IPS-18c (cell line): ENCODE measurements around the gene ZNF646.

Source experiments
- H3K4me3 ChIP-seq: 2 replicates; pipeline ENCODE4 v1.7.0; 2013; ENCODE audit warnings: low read depth, mild to moderate bottlenecking, low read length, moderate library complexity; ENCODE audit not compliant: insufficient read depth
- H3K9me3 ChIP-seq: one replicate; pipeline ENCODE4 v1.6.1; 2013; ENCODE audit warnings: mild to moderate bottlenecking, low read length, moderate library complexity; ENCODE audit not compliant: control insufficient read depth, insufficient read depth

The ZNF646 gene

DNA sequence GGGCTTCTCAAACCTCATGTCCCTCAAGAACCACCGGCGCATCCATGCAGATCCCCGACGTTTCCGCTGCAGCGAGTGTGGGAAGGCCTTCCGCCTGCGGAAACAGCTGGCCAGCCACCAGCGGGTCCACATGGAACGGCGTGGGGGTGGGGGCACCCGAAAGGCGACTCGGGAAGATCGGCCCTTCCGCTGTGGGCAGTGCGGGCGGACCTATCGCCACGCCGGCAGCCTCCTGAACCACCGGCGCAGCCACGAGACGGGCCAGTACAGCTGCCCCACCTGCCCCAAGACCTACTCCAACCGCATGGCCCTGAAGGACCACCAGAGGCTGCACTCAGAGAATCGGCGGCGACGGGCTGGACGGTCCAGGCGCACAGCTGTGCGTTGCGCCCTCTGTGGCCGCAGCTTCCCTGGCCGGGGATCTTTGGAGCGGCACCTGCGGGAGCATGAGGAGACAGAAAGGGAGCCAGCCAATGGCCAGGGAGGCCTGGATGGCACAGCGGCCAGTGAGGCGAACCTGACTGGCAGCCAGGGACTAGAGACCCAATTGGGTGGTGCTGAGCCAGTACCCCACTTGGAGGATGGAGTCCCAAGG is 5.9 kb downstream of the ZNF646 start:
- Histone ChIP-seq H3K4me3 (no peak overlapping the region), H3K9me3 (no peaks in the 10 kb centered on the region)

DNA sequence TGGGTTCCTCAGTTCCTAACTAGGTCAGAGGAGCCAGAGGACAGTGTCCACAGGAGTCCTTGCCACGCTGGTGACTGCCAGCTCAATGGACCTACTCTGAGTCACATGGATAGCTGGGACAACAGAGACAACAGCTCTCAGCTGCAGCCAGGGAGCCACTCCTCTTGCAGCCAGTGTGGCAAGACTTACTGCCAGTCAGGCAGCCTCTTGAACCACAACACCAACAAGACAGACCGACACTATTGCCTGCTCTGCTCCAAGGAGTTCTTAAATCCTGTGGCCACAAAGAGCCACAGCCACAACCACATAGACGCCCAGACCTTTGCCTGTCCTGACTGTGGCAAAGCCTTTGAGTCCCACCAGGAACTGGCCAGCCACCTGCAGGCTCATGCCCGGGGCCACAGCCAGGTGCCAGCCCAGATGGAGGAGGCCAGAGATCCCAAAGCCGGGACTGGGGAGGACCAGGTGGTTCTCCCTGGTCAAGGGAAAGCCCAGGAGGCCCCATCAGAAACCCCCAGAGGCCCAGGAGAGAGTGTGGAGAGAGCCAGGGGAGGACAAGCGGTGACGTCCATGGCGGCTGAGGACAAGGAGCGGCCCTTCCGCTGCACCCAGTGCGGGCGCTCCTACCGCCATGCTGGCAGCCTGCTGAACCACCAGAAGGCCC is 6.7 kb downstream of the ZNF646 start:
- no peaks in the 10 kb centered on the region for H3K9me3 ChIP-seq
- H3K4me3 ChIP-seq: no peak overlapping the region

DNA sequence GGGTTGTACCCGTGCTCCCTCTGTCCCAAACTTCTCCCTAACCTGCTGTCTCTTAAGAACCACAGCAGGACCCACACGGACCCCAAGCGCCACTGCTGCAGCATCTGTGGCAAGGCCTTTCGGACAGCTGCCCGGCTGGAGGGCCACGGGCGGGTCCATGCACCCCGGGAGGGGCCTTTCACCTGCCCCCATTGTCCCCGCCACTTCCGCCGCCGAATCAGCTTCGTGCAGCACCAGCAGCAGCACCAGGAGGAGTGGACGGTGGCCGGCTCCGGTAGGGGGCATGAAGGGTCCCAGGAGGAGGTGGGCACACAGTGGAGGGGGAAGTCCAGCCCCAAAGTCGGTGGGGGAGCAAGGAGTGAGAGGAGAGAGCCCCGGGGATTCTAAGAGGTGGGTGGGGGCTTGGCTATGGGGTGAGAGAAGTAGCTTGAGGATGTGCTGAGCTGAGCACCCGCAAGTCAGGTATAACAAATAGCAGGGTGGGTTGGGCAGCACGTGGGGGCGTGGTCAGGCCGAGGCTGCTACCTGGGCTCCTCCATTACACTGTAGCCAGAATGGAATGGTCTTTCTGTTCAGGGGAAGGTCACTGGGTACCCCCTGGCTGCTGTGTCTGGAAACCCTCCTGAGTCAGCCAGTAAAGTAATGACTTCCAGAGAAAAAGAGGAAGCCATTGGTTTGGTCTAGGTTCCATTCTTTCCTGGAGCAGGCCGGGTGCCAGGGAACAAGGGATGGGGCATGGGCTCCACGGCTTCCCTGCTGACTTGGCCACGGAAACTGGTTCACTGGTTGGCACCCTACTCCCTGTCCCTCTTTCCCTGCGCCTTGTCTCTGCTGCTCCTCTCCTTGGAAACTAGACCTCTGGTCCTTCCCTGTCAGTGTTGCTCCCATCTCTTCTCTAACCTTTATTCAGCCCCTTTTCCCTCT is 7.5 kb downstream of the ZNF646 start:
- Histone ChIP-seq H3K4me3 (no peak overlapping the region), H3K9me3 (no peaks in the 10 kb centered on the region)

DNA sequence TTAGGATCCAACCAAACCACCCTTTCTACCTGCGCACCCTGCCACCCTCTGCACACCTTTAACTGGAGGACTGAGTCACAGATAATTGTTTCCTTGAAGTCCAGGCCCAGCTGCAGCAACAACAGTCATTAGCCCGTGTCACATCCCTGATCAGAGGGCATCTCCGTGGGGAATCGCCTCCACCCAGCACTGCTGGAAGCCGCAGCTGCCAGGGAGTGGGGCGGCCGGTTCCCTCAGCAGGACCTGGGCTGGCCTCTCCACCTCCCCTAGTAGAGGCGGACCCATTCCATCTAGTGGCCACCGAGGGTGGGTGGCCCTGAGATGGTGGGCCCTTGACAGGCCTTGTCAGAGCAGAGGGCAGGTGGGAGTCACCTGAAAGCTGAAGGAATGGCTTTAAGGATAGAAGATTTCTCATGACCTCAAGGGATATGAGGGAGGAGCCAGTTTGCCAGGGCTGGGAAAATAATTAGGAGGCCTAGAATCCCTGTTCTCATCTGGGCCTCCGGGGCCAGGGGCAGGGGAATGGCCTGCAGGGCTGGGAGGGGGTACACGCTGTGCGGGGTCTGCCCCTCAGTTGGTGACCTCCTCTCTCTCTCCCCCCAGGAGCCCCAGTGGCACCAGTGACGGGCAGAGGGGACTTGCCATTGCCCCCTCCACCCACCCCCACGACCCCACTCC is 8.3 kb downstream of the ZNF646 start:
- Histone ChIP-seq H3K4me3 (no peak overlapping the region), H3K9me3 (no peaks in the 10 kb centered on the region)

DNA sequence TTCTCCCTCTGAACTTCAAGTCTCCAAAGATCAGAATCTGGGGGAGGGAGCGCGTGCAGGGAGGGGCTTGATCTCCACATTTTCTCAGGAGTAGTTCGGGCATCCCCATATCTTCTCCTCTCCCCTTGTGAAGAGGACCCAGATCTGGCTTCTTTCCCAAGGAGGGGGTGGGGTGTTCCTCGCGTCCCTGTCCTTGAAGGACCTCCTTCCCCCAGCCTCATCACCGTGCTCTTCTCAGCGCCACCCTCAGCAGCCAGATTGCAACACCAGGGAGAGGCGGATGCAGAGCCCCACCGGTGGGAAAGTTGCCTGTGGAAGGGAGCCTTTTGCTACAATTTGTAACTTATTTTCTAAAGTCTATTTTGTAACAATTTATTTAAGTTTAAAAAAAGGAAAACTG is 8.9 kb downstream of the ZNF646 start:
- Histone ChIP-seq H3K4me3 (no peak overlapping the region), H3K9me3 (no peaks in the 10 kb centered on the region)

DNA sequence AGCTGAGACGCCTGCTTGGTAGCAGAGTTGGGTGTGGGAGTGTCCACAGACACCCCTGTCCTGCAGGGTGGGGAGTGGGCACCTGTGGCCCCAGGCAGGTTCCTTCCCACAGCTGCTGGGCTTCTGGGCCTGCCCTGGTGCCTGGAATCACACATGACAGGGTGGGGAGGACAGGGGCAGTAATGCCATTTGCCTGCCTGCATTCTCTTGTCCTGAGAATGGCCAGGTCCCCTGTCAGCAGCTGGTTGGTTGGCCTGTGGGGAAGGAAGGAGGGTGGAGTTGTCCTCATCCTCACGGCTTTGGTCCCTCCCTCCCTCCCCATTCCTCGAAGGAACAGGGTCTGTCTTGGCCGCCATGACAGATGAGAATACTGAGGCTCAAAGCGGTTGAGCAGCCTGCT is 9.3 kb downstream of the ZNF646 start:
- Histone ChIP-seq H3K9me3 (no peaks in the 10 kb centered on the region), H3K4me3 (no peak overlapping the region)

DNA sequence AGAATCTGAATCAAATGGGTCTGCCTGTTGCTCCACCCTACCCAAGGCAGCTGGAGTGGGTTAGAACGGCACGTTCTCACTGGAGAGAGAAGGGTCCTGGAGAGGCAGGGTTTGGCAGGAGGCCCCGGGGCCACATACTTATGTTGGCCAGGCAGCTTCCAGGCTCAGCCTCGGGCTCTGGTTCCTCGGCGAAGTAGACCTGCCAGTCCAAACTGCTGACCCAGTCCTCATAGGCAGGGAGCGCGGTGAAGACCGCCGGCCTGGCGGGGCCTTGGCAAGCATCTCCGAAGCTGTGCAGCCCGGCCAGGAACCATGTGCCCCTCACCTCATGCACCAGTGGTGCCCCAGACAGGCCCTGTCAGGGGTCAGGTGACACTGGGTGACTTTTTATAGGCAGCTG is 9.8 kb downstream of the ZNF646 start:
- no peaks in the 10 kb centered on the region for H3K9me3 ChIP-seq
- no peak overlapping the region for H3K4me3 ChIP-seq

DNA sequence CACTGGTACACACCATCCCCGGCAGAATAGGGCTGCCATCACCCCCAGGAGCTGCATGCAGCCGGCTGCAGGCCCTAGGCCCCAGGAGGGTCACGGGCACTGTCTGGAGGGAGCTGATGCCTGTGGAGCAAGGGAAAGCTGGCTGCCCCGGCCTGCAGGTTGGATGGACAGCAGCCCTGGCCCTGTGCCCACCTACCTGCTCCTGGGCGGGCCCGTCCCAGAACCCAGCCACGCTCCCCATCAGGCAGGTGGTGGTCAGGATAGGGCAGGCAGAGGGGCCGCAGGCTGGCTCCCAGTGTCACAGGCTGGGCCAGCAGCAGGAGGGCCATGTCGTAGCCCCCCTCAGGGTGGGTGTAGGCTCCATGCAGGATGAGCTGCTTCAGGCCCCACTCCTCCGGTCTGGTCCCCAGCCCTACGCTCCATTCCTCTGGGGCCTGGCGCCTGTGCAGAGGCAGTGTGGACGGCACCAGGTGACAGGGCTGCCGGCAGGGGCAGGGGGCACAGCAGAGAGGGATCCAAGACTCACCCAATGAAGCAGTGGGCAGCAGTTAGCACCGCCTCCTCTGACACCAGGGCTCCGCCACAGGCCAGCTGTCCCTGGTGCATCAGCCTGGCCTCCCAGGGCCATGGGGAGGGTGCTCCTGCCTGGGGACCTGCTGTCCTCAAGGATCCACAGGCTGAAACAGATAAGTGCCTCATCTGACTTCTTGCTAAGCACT is 10.5 kb downstream of the ZNF646 start:
- no peak overlapping the region for H3K4me3 ChIP-seq
- H3K9me3 ChIP-seq: no peaks in the 10 kb centered on the region

DNA sequence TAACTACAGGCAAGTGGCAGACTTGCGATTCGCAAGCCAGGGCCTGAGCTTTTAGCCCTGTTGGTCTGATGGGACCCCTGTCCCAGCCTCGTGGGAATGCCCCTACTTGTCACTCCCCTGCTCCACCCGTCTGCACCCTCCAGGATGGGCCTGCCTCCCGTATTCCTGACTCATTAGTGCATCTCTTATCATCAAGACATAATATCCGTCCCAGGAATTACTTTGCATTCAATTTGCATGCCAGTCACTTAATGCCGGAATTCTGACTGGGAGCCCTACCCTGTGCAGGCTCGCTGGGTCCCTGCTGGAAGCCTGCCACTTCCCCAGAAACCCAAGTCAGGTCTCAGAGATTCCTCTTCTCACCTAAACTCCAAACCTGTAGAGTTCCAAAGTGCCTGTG is 11.2 kb downstream of the ZNF646 start:
- no peak overlapping the region for H3K4me3 ChIP-seq
- H3K9me3 ChIP-seq: no peaks in the 10 kb centered on the region

DNA sequence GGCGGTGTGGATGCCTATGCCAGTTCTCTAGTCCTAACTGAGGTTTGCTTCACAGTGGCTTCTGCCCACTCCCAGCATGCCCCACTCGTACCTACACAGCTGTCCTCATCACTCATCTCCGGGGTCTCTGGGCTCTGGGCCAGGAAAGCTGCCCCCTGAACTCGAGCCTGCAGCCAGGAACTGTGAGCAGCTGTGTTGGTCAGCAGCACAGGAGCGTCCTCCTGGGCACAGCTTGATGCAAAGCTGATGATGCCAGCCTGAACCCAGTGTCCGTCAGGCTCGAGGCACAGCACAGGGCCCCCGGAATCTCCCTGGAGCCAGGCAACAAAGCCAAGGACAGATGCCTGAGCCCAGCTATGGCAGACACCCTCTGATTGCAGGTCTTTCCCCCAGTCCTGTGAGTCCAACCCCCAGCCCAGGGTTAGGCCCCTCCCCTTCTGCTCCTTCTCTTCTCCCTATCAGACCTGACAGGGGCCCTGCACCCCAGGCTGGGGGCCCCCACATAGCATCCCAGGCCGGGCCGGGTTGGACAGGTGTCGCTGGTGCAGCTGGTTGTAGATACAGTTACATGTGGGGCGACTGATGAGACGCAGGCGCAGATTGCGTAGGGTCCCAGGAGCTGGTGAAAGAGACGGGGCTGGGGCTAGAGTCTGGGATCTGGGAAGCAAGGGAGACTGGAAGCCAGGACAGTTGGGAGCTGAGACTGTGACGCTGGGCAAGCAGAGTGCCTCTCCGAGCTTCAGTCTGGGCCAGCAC is 11.8 kb downstream of the ZNF646 start:
- Histone ChIP-seq H3K9me3 (no peaks in the 10 kb centered on the region), H3K4me3 (no peak overlapping the region)

DNA sequence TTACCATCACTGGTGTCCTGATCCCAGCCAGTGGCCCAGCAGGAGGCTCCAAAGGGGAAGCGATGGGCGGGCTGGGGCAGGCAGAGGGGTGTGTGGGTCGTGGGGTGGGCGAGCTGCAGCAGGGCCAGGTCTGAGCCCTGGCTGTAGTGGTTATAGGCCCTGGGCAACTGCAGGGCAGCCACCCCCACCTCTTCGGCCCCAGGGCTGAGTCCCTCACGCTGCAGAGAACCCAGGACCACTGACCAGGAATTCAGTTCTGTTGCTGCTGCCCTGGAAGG is 12.3 kb downstream of the ZNF646 start:
- no peak overlapping the region for H3K4me3 ChIP-seq

DNA sequence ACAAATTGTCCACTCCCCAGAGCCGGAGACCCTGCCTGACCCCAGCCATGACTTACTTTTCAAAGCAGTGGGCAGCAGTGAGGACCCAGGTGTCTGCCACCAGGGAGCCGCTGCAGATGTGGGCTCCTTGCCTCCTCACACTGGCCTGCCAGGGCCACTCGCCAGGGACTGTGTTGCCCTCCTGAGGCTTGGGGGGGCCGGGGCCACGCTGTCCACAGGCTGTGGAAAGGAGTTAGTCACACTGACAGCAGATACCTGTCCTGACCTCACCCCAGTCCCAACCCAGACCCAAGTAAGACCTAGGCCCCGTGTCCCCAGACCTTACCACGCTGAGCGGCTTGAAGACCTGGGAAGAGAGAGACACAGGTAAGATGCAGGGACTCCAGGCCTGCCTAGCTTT is 13.3 kb downstream of the ZNF646 start:
- no peak overlapping the region for H3K4me3 ChIP-seq
- no peaks in the 10 kb centered on the region for H3K9me3 ChIP-seq

More for the DNA sequence above, 12.3 kb downstream of the ZNF646 start:
- H3K9me3 ChIP-seq: no peaks in the 10 kb centered on the region

DNA sequence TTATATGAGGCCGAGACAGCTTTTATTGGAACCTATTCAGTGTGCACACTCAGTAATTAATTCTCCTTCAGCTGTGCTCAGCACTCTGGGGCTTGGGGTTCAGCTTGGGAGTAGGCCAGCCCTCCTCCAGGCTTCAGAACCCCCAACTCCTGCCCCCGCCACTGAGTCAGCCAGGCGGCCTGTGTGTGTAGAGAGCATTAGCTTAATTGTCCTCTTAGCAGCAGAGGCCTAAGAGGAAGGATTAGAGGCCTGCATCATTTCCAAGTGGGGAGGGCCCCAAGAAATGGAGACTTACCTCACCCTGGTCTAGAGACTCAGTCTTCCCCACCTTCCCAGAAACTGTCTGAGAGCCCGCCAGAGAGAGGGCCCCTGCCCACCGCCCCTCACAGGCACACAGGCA is 13.7 kb downstream of the ZNF646 start:
- H3K4me3 ChIP-seq: no peak overlapping the region
- no peaks in the 10 kb centered on the region for H3K9me3 ChIP-seq

DNA sequence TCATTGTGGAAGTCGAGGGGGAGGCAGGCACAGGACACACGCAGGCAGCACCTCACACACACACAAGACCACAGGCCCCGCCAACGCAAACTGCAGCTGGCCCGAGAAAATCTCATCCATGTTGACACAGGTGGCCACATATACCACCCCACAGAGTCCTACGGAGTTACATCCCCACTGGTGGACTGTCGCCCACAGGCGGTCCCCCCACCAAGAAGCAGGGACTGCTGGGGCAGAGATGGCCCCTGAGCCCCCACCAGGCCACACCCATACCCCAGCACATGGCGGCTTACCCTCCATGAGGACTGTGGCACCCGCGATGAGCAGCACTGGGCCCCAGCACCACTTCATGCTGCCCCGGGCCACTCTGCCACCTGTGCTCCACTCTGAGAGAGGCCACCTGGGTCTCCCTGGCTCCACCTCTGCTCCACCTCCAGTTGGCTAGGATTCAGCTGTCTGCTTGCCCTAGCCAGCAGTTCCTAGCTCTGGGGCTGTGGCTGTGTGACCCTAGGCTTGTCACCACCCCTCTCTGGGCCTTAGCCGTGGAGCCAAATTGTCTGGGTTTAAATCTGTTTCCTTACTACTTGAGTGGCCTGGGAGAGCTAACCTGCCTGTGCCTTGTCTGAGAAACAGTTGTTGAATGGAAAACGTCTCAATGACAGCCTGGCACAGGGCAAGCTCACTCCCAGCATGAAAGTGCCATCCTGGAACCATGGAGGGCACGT is 14.4 kb downstream of the ZNF646 start, which contains the start of gene PRSS53:
PRSS53 (minus strand) TSS at position 485 of the 725 bp plus-strand sequence; CDS start at position 351, 134 bp downstream.
- no peak within 1 kb of the TSS for H3K4me3 ChIP-seq
- H3K9me3 ChIP-seq: no peaks in the 10 kb centered on the region

DNA sequence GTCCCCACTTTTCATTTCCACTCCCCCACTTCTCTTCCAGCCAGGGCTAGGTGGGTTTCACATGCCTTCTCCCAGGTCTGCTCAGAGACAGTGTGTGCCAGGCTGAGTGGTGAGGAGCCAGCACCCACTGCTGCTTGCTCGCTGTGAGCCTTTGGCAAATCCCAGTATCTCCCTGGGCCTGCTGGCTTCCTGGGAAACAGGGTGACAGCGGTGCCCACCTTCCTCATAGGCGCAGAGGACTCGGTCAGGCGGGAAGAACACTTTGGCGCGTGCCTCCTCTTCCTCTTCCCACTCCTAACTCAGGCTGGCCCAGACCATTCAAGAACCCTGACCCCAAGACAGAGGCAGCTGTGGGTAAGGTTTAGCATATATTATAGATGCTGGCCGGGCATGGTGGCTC is 15.0 kb downstream of the ZNF646 start:
- Histone ChIP-seq H3K9me3 (no peaks in the 10 kb centered on the region), H3K4me3 (no peak overlapping the region)

DNA sequence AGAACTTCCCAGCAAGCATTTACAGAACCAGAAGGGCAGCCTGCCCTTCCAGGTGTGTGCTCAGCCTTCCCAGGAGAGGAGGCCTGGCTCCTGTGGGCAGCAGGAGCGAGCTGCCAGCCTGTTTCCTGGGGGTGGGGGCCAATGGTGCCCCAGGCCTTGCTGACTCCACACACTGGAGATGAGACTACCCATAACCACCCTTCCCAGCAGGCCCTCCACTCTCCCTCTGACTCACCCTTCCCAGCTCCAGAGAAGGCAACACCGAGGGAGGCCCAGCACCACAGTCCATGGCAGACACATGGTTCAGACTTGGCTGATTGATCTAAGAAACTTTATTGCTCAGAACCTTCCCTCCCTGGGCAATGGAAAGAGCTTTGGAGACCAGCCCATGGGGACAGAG is 16.3 kb downstream of the ZNF646 start:
- Histone ChIP-seq H3K9me3 (no peaks in the 10 kb centered on the region), H3K4me3 (no peak overlapping the region)
